Panc1 (cell line): ENCODE data around the gene MSANTD2. TPM values are rescaled to one million over a fixed set of nuclear protein-coding genes. Genes with fewer than 3 reads are reported as not detected.

Experiments
- ATAC-seq: fragments of 200-7000 bp; cut with Tn5 transposase; 2 replicates; pipeline ENCODE4 v1.9.1; 2020; ENCODE audit warnings: mild to moderate bottlenecking, moderate library complexity
- BruUV-seq: library from RNA; stranded (reverse); fragments of 400-500 nt; replicated peaks from 2 replicates; lab custom pipeline; 2021; lab: Mats Ljungman, UMichigan
- CTCF ChIA-PET: fragments of 300-600 bp; sonication (Branson Sonifier 250); formaldehyde crosslinking; loops from one replicate; lab custom pipeline; 2022; ENCODE audit warnings: antibody characterized with exemption; lab: Charles Lee
- POLR2A ChIA-PET: fragments of 300-600 bp; sonication (Branson Sonifier 250); formaldehyde crosslinking; loops from one replicate; lab custom pipeline; 2022; ENCODE audit warnings: antibody characterized with exemption; lab: Charles Lee
- DNase-seq: peaks from one replicate; pipeline ENCODE4 v3.0.0-alpha.2; 2010; ENCODE audit warnings: low read depth, low spot score
- H3K27ac ChIP-seq: 2 replicates; pipeline ENCODE4 v1.5.1; 2011; ENCODE audit warnings: mild to moderate bottlenecking, low read length, inconsistent platforms
- H3K27me3 ChIP-seq: fragments of 200-500 bp; sonication (Bioruptor generic); 2 replicates; pipeline ENCODE4 v1.6.0; 2014; ENCODE audit warnings: low read length, inconsistent platforms; ENCODE audit not compliant: control insufficient read depth, insufficient read depth
- H3K36me3 ChIP-seq: fragments of 200-500 bp; sonication (Bioruptor generic); 2 replicates; pipeline ENCODE4 v1.5.1; 2014; ENCODE audit warnings: inconsistent platforms, mild to moderate bottlenecking, low read length, moderate library complexity; ENCODE audit not compliant: control insufficient read depth, insufficient read depth
- H3K4me1 ChIP-seq: 2 replicates; pipeline ENCODE4 v1.5.1; 2011; ENCODE audit warnings: inconsistent platforms, mild to moderate bottlenecking, low read length, moderate library complexity; ENCODE audit not compliant: control insufficient read depth, insufficient read depth
- H3K4me3 ChIP-seq, 2 experiments: 2 replicates each; pipeline ENCODE4 v1.5.1; 2011 to 2012; ENCODE audit warnings: low read depth in 2 of 2, low read length in 2 of 2, mild to moderate bottlenecking in 2 of 2, inconsistent platforms in 1 of 2, moderate library complexity in 1 of 2
- H3K9me3 ChIP-seq: fragments of 200-500 bp; sonication (Bioruptor generic); 2 replicates; pipeline ENCODE4 v1.5.1; 2014; ENCODE audit warnings: low read depth, mild to moderate bottlenecking, inconsistent platforms, low read length, moderate library complexity; ENCODE audit not compliant: control insufficient read depth, insufficient read depth
- CTCF ChIP-seq: fragments of 450-650 bp; IDR thresholded peaks from 2 replicates; pipeline ENCODE4 v1.5.1; 2017; ENCODE audit warnings: mild to moderate bottlenecking
- POLR2AphosphoS5 ChIP-seq: IDR thresholded peaks from 2 replicates; pipeline ENCODE4 v1.6.1; 2012; ENCODE audit warnings: mild to moderate bottlenecking, low read depth, low read length, moderate library complexity
- SIN3A ChIP-seq: IDR thresholded peaks from 2 replicates; pipeline ENCODE4 v1.6.1; 2012; ENCODE audit warnings: low read depth, mild to moderate bottlenecking, low read length, moderate library complexity, borderline replicate concordance; ENCODE audit not compliant: insufficient read depth
- TCF7L2 ChIP-seq: IDR thresholded peaks from 2 replicates; pipeline ENCODE4 v1.6.1; 2011; ENCODE audit warnings: mild to moderate bottlenecking, low read depth, low read length, inconsistent platforms
- in situ Hi-C: cut with HindIII; loops from 2 replicates; pipeline ENCODE4 v1.10.0; 2016; ENCODE audit warnings: low sequenced_read_pairs, low pct_unique_long_range_greater_than_20kb
- intact Hi-C: fragments of 100-400 bp; cut with micrococcal nuclease; formaldehyde crosslinking; loops from one replicate; pipeline ENCODE4 v1.10.0; 2022; ENCODE audit not compliant: unreplicated experiment
- total RNA-seq: library from RNA; stranded (reverse); gene quantifications from one replicate; pipeline ENCODE4 v1.2.1, GENCODE V29; 2021; ENCODE audit not compliant: unreplicated experiment
- TF ChIP-seq, protein P1 (sequence below), 2 experiments: IDR thresholded peaks; 2 replicates each; pipeline ENCODE4 v1.6.1; 2011 to 2012; ENCODE audit warnings: low read depth in 2 of 2, control low read depth in 1 of 2, low read length in 1 of 2, mild to moderate bottlenecking in 1 of 2, moderate library complexity in 1 of 2; ENCODE audit not compliant: insufficient read depth in 1 of 2

The MSANTD2 gene
- total RNA-seq, 1 experiment from 2014 or later, result 20.5 TPM

DNA sequence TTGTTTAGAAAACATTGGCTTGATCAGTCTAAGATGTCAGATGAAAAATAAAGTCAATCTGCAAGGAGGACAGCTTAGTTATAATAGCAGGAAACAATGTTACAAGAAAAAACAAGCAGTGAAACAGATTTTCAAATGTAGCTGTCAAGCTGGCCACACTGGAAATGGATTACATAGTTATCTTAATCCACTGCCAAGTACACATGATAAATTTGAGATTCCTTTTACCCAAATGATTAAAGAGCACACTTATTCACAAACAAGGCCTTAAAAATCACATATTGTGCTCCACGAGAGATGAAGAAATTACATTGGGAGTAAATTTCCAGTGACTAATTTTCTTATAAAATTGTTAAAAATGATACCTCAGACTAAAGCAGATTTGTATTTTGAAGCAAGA, 20.6 kb downstream of the MSANTD2 start:
- CTCF ChIA-PET, result interaction anchor here (0.6 kb wide), 1 partner anchor 124 kb away, joined by 7 read pairs; no protein-coding TSS in a partner anchor
- no peaks in the 10 kb centered on the region for H3K4me1 ChIP-seq
- intact Hi-C loops (no loop called here), in situ Hi-C loops (no loop called here)
- H3K27me3 ChIP-seq, result no peaks in the 10 kb centered on the region
- H3K36me3 ChIP-seq, result no peaks in the 10 kb centered on the region
- H3K27ac ChIP-seq, result no peak overlapping the region
- H3K4me3 ChIP-seq, result no peak overlapping the region
- no peaks in the 10 kb centered on the region for H3K9me3 ChIP-seq
- ATAC-seq, result no peak
- no peak for TF ChIP-seq POLR2AphosphoS5
- TF ChIP-seq CTCF, result no peak
- TF ChIP-seq, protein P1, sequence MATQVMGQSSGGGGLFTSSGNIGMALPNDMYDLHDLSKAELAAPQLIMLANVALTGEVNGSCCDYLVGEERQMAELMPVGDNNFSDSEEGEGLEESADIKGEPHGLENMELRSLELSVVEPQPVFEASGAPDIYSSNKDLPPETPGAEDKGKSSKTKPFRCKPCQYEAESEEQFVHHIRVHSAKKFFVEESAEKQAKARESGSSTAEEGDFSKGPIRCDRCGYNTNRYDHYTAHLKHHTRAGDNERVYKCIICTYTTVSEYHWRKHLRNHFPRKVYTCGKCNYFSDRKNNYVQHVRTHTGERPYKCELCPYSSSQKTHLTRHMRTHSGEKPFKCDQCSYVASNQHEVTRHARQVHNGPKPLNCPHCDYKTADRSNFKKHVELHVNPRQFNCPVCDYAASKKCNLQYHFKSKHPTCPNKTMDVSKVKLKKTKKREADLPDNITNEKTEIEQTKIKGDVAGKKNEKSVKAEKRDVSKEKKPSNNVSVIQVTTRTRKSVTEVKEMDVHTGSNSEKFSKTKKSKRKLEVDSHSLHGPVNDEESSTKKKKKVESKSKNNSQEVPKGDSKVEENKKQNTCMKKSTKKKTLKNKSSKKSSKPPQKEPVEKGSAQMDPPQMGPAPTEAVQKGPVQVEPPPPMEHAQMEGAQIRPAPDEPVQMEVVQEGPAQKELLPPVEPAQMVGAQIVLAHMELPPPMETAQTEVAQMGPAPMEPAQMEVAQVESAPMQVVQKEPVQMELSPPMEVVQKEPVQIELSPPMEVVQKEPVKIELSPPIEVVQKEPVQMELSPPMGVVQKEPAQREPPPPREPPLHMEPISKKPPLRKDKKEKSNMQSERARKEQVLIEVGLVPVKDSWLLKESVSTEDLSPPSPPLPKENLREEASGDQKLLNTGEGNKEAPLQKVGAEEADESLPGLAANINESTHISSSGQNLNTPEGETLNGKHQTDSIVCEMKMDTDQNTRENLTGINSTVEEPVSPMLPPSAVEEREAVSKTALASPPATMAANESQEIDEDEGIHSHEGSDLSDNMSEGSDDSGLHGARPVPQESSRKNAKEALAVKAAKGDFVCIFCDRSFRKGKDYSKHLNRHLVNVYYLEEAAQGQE (IDR thresholded peaks at IDR 0.05; ENCODE audit: insufficient read depth in 1 of 2, low read depth in 2 of 2, low read length in 1 of 2), result no peak
- no peak for TF ChIP-seq SIN3A
- TF ChIP-seq TCF7L2, result no peak
- POLR2A ChIA-PET, result no interaction called here
- DNase-seq, result no peak
- BruUV-seq, result no TSS peak

DNA sequence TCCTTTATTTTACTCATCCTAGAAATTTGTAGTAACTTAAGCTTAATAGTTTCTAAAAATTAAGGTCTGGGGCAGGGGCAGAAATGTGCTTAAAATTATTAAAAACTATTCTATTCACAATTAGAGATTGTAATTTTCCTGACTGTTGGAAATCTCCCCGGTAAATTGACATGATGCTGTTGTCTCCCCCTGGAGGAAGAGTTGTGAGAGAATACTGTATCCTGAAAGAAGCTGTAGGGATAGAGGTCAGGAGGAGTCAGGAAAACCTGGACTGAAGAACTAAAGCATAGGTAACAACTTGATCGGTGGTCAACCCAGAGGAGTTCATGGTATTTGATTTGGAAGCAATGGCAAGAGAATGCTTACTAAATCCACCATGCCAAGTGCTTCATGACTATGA, 21.9 kb downstream of the MSANTD2 start:
- in situ Hi-C loops, result no loop called here
- intact Hi-C loops, result no loop called here
- TF ChIP-seq CTCF (peak; percentile 50), TCF7L2 (no peak)

More for the DNA sequence above, 21.9 kb downstream of the MSANTD2 start:
- ATAC-seq (0 out of 2 replicates have a peak, but pooled peaks have one; percentile 51), DNase-seq (no peak)
- H3K27me3 ChIP-seq, result no peaks in the 10 kb centered on the region
- ChIA-PET POLR2A (no interaction called here), CTCF (interaction anchor here (0.6 to 1.2 kb wide), 4 partner anchors 16 to 232 kb away, joined by 3 to 5 read pairs (median 3); no protein-coding TSS in a partner anchor)
- no peak overlapping the region for H3K27ac ChIP-seq
- H3K36me3 ChIP-seq, result no peaks in the 10 kb centered on the region
- H3K4me3 ChIP-seq, result no peak overlapping the region
- BruUV-seq, result no TSS peak
- H3K9me3 ChIP-seq, result no peaks in the 10 kb centered on the region
- H3K4me1 ChIP-seq, result no peaks in the 10 kb centered on the region
